PC-9 (cell line): ENCODE measurements around the gene EEPD1.

Source experiments
- CTCF ChIP-seq: fragments of 200-600 bp; sonication (generic); conservative IDR thresholded peaks from 2 replicates; pipeline ENCODE4 v1.6.1; 2017; ENCODE audit warnings: mixed run types, antibody characterized with exemption, mild to moderate bottlenecking, moderate library complexity
- EZH2 ChIP-seq: fragments of 200-600 bp; sonication (generic); IDR thresholded peaks from 2 replicates; pipeline ENCODE4 v1.8.0; 2017; ENCODE audit warnings: antibody characterized with exemption, low read depth

- no peak for TF ChIP-seq CTCF
- TF ChIP-seq EZH2, result no peak
These were observed 70.8 kb downstream of the EEPD1 start for GRCh38 chr7:36223851-36224250.
